ENCODE measurements around the gene KRT86.
"Not testable (repeated sequence)": the region's sequence is repeated elsewhere in the genome, so short reads cannot be mapped to it uniquely, and the experiment has no call there.

Gene KRT86

DNA sequence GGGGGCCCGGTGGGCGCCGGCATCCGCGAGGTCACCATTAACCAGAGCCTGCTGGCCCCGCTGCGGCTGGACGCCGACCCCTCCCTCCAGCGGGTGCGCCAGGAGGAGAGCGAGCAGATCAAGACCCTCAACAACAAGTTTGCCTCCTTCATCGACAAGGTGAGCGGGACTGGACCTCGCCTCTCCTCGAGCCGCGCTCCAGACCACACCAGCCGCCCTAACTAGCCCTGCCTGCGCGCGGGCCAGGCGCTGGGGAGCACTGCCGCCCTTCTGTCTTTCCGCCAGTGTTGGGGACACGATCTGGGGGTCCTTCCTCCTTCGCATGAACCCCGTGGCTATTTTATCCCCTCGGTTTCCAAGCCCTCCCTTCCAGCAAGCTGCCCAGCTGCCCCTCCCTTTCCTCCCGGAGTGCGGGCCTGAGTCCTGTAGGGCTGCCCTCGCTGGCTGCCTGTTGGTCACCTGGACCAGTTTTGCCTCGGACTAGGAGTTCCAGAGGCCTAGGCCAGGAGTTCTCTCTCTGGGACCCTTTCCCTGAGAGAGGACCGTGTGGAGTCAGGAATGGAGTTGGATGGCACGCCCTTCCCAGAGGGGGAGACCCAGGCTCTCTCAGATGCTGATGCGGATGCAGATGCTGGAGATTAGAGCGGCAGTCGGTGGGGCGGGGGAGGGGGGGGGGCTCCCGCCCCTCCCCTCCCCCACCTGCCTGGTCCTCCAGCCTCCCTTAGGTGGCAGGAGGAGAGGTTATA lies 40.8 kb upstream of the KRT86 start:
- no peaks in the 10 kb centered on the region for H3K4me1 ChIP-seq (ENCODE audit: insufficient read depth, low read length)
- no peak overlapping the region for H3K4me3 ChIP-seq (ENCODE audit: low read length)
- no peak overlapping the region for H2AFZ ChIP-seq (ENCODE audit: low read depth, low read length)
- peaks cover 54% of the 10 kb centered on the region for H3K27me3 ChIP-seq (ENCODE audit: insufficient read depth, low read length)
- H3K36me3 ChIP-seq (ENCODE audit: insufficient read depth, low read length): no peaks in the 10 kb centered on the region
- H3K9me3 ChIP-seq (ENCODE audit: low read length): no peaks in the 10 kb centered on the region

DNA sequence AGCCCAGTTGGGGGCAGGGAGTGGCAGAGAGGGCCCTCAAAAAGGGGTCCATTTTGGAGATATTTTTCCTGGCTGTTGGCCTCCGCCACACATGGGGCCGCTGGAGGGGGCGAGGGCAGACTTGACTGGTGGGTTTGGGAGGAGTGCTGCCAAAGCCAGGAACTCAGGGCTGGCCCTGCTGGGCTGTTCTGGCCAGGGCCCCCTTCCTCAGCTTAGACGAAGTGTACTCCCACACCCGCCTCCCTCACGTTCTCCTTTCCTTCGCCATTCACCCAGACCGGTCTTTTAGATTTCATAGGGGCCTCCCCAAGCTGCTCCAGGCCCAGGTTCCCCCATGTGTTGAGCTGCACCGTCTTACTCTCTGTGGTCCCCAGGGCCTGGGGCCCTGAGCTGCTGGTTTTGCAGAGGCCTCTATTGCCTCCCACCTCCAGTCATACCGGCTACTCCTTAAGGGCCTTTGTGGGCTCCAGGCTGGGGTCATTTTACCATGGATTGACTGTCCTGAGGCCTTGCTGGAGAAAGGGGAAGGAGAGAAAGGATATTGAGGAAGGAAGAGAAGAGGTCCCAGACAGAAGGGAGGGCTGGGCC lies 40.1 kb upstream of the KRT86 start:
- Histone ChIP-seq H3K4me3 (ENCODE audit: low read length) (no peak overlapping the region), H3K9me3 (ENCODE audit: low read length) (no peaks in the 10 kb centered on the region), H3K36me3 (ENCODE audit: insufficient read depth, low read length) (no peaks in the 10 kb centered on the region), H2AFZ (ENCODE audit: low read depth, low read length) (no peak overlapping the region), H3K4me1 (ENCODE audit: insufficient read depth, low read length) (no peaks in the 10 kb centered on the region), H3K27me3 (ENCODE audit: insufficient read depth, low read length) (peaks cover 54% of the 10 kb centered on the region)

DNA sequence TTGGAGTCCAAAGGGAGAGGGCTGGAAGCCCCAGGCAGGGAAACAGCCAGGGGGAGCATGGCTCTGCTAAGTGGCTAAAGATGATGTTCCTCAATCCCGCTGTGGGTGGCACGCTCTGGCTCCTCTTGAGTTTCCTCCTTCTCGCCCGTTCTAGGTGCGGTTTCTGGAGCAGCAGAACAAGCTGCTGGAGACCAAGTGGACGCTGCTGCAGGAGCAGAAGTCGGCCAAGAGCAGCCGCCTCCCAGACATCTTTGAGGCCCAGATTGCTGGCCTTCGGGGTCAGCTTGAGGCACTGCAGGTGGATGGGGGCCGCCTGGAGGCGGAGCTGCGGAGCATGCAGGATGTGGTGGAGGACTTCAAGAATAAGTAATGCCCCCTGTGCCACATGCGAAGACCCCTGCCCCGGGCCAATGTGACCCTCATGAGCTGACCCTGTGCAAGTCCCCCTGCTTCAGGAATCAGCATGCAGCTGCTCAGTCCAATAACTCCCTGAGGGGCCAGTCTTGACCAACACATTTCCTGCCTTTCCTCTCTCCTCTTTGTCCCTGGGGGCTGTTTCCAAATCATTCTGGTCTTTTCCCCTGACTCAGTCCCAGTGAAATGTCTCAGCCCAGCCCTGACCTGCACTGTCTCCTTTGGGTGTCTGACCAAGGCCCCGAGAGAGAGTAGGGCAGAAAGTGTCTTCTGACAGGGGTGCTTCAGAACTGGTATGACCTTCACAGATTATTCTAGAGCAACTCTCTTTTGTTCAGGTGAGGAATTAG lies 39.3 kb upstream of the KRT86 start:
- H3K27me3 ChIP-seq (ENCODE audit: insufficient read depth, low read length): peaks cover 49% of the 10 kb centered on the region
- no peak overlapping the region for H3K4me3 ChIP-seq (ENCODE audit: low read length)
- H2AFZ ChIP-seq (ENCODE audit: low read depth, low read length): no peak overlapping the region
- H3K9me3 ChIP-seq (ENCODE audit: low read length): no peaks in the 10 kb centered on the region
- no peaks in the 10 kb centered on the region for H3K36me3 ChIP-seq (ENCODE audit: insufficient read depth, low read length)
- H3K4me1 ChIP-seq (ENCODE audit: insufficient read depth, low read length): no peaks in the 10 kb centered on the region

DNA sequence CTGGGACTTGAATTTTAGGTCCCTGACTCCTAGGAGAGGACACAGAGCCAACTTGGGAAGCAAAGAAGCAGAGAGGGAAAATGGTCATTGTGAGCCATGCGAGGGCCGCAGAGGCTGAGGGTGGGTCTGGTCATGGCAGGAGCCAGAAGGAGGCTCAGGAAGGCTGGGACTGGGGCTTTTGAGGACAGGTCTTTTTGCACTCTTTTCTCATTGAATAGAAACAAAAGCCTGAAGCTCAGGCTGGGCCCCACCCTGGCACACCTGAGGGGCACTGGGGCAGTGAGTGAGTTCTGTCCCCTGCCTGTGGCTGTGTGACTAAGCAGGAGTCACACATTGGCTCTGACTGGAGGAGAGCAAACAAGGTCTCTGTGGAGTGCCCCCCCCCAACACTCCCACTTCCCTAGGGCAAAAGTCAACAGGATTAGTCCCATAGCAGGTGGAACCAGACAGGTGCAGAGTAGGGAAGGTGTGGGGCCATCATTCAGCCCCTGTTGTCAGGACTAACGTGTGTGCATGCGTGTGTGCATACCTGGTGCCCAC lies 38.6 kb upstream of the KRT86 start:
- no peaks in the 10 kb centered on the region for H3K36me3 ChIP-seq (ENCODE audit: insufficient read depth, low read length)
- H3K9me3 ChIP-seq (ENCODE audit: low read length): no peaks in the 10 kb centered on the region
- no peaks in the 10 kb centered on the region for H3K4me1 ChIP-seq (ENCODE audit: insufficient read depth, low read length)
- no peak overlapping the region for H2AFZ ChIP-seq (ENCODE audit: low read depth, low read length)
- H3K27me3 ChIP-seq (ENCODE audit: insufficient read depth, low read length): peaks cover 43% of the 10 kb centered on the region
- H3K4me3 ChIP-seq (ENCODE audit: low read length): no peak overlapping the region

DNA sequence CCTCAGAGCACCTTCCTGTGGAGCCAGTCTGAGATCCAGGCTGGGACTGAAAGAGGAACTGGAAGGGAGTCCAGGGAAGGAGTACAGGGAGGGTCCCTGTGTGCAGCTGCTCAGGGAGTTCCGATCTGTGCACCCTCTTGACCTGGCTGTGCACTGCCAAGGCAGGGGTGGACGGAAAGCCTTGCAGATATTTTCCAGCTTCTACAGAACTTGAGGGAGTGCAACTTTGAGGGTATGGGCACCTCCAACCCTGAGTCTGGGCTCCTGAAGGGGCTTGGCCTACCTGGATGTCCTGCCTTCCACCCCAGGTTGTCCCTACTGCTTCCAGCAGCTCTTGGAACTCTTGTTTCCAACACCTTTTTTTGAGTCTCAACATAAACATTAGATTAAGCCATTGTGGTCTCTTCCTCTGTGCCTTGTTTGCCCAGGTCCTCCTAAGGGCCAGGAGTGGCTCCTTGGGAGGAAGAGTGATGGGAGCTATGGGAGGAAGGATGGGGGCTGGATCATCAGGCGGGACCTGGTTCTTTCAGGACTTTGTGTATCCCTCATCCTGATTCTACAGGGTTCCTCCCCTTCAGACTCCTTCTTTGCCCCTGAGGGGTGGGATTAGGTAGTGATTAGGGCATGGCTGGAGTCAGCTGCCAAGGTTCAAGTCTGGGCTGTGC lies 37.9 kb upstream of the KRT86 start:
- H3K4me1 ChIP-seq (ENCODE audit: insufficient read depth, low read length): no peaks in the 10 kb centered on the region
- H2AFZ ChIP-seq (ENCODE audit: low read depth, low read length): no peak overlapping the region
- H3K4me3 ChIP-seq (ENCODE audit: low read length): no peak overlapping the region
- H3K27me3 ChIP-seq (ENCODE audit: insufficient read depth, low read length): peaks cover 38% of the 10 kb centered on the region
- no peaks in the 10 kb centered on the region for H3K36me3 ChIP-seq (ENCODE audit: insufficient read depth, low read length)
- no peaks in the 10 kb centered on the region for H3K9me3 ChIP-seq (ENCODE audit: low read length)

DNA sequence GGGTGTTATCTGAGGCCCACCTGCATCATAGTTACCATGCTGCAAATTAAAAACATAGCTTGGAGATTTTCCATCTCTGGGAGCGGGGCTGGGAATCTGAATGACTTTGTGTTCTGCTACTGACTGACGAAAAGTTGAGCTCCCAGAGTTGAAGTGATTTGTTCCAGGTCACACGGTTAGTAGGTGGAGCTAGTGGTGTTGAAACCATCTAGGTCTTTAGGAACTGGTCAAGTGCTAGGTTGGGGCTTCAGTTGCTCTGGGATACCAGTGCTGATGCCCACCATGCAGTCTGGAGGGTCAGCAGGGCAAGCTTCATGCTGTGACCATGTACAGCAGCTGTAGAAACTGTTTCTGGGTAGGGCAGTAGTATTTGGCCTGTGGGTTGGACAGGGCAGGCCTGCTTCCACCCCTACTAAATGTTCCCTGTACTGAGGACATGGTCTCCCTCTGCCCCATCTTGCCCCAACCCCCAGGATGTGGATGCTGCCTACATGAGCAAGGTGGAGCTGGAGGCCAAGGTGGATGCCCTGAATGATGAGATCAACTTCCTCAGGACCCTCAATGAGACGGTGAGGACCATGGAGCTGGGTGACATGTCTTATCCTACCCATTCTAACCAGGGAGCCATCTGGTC lies 36.1 kb upstream of the KRT86 start:
- Histone ChIP-seq H3K9me3 (ENCODE audit: low read length) (no peaks in the 10 kb centered on the region), H3K27me3 (ENCODE audit: insufficient read depth, low read length) (peaks cover 23% of the 10 kb centered on the region), H3K4me1 (ENCODE audit: insufficient read depth, low read length) (no peaks in the 10 kb centered on the region), H3K36me3 (ENCODE audit: insufficient read depth, low read length) (no peaks in the 10 kb centered on the region), H3K4me3 (ENCODE audit: low read length) (no peak overlapping the region), H2AFZ (ENCODE audit: low read depth, low read length) (no peak overlapping the region)

DNA sequence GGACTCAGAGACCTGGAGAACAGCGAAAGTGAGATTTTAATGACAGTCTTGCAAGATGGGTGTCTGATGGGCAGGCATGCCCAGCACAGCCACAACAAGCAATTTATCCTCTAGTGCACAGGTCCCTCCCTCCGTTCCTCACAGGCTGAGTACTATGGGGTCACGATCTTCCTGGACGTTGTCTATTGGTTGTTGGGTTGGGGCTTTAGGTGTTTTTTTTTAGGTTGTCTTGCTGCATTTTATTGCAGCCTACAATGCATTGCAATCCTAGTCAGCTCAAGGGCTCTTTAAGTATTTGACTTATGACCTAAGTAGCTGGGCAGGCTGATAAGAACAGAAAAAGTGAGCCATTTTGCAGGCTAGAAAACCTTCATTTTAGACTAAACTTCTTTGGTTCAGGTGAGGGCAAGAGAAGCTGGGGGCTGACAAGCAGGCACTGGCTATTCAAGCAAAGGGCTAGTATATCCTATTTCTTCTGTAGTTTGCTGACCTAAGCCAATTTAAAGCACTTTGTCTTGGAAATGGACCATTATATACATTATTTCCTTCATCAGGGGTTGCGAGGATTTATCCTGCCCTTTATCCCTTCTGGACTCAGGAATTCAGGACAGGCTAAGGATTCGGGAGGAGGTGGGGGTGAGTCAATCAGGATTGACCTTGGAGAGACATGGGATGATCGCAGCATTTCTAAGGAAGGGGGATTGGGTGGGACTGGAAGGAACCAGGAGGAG lies 35.4 kb upstream of the KRT86 start:
- Histone ChIP-seq H2AFZ (ENCODE audit: low read depth, low read length) (no peak overlapping the region), H3K9me3 (ENCODE audit: low read length) (no peaks in the 10 kb centered on the region), H3K36me3 (ENCODE audit: insufficient read depth, low read length) (no peaks in the 10 kb centered on the region), H3K4me1 (ENCODE audit: insufficient read depth, low read length) (no peaks in the 10 kb centered on the region), H3K27me3 (ENCODE audit: insufficient read depth, low read length) (peaks cover 16% of the 10 kb centered on the region), H3K4me3 (ENCODE audit: low read length) (no peak overlapping the region)

DNA sequence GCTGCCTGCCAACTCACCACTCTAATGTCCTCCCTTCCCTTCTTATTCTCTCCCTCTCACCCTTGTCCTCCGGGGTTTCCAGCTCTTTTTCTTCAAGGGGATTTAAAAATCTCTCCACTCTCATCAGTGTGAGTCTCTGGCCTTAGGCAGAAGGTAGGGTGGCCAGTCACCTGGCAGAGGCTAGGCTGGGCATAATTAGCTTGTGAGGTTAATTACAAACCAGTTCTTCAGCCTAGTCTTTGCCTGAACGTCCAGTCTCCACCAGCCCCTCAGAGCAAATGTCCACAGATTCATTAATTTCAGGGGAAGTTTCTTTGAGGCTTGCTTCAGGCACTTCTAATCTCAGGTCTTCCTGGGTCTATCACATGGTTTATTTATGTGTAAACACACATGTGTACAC lies 34.7 kb upstream of the KRT86 start:
- no peaks in the 10 kb centered on the region for H3K36me3 ChIP-seq (ENCODE audit: insufficient read depth, low read length)
- H3K9me3 ChIP-seq (ENCODE audit: low read length): no peaks in the 10 kb centered on the region
- H3K27me3 ChIP-seq (ENCODE audit: insufficient read depth, low read length): peaks cover 9% of the 10 kb centered on the region
- no peaks in the 10 kb centered on the region for H3K4me1 ChIP-seq (ENCODE audit: insufficient read depth, low read length)
- no peak overlapping the region for H3K4me3 ChIP-seq (ENCODE audit: low read length)
- H2AFZ ChIP-seq (ENCODE audit: low read depth, low read length): no peak overlapping the region

DNA sequence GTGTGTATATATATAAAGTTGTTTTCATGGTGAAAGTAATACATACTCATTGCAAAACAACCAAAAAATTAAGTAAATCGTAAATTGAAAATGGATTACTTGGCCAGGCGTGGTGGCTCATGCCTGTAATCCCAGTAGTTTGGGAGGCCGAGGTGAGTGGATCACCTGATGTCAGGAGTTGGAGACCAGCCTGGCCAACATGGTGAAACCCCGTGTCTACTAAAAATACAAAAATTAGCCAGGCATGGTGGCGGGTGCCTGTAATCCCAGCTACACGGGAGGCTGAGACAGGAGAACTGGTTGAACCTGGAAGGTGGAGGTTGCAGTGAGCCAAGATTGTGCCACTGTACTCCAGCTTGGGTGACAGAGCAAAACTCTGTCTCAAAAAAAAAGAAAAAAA lies 34.2 kb upstream of the KRT86 start:
- H2AFZ ChIP-seq (ENCODE audit: low read depth, low read length); H3K27me3 ChIP-seq (ENCODE audit: insufficient read depth, low read length); H3K36me3 ChIP-seq (ENCODE audit: insufficient read depth, low read length); H3K4me3 ChIP-seq (ENCODE audit: low read length); H3K4me1 ChIP-seq (ENCODE audit: insufficient read depth, low read length); H3K9me3 ChIP-seq (ENCODE audit: low read length): not testable (repeated sequence)

DNA sequence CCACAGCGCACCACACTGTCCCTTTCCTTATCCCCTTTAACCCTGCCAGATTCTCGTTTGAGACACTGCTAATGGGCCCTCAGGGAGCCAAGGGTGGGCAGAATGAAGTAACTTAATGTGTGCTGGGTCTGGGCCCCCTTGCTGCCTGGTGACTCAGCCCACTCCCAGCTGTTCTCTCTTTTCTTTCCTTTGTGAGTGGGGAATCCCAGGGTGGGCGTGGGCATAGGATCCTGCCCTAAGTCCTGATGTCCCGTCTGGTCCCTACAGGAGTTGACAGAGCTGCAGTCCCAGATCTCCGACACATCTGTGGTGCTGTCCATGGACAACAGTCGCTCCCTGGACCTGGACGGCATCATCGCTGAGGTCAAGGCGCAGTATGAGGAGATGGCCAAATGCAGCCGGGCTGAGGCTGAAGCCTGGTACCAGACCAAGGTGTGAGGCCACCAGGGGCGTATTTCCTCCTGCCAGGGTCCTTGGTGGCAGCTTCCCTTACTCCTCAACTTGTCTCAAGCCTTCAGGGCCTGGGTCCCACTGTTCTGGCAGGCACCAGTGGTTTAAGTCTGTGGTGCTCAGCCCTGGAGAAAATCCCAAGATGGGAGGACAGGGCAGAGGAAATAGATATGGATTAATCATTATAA lies 33.1 kb upstream of the KRT86 start:
- Histone ChIP-seq H3K27me3 (ENCODE audit: insufficient read depth, low read length) (no peaks in the 10 kb centered on the region), H2AFZ (ENCODE audit: low read depth, low read length) (no peak overlapping the region), H3K4me1 (ENCODE audit: insufficient read depth, low read length) (no peaks in the 10 kb centered on the region)

DNA sequence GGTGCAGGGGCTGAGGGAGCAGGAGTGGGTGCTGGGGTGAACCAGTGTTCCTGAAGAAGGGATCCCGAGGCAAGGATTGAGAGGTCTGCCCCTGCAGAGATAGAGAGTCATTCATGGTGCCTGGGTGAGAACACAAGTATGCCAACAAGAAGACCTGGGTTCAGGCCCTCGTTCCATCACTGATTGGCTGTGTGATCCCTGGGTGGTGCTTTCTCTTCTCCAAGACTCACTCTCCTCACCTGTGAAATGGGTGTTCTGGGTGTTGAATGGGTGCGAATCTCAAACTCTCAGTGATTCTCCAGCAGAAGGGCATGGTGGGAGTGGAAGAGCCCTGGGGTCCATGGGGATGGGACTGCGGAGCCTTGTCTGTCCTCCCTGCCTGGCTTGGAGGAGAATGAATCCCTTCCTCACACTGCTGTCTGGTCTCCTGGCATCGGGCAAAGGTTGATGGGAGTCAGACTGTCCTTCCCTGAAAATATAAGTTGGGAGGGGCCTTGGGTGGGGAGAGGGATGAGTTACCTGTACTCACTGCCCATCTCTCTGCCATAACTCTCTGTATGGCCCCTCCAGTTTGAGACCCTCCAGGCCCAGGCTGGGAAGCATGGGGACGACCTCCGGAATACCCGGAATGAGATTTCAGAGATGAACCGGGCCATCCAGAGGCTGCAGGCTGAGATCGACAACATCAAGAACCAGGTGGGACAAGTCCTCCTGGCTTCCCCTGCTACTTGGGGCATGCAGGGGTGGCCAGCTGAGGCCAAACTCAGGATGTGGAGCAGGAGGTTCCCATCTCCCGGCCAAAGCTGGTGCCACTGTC lies 31.8 kb upstream of the KRT86 start:
- H3K27me3 ChIP-seq (ENCODE audit: insufficient read depth, low read length): no peaks in the 10 kb centered on the region
- no peaks in the 10 kb centered on the region for H3K36me3 ChIP-seq (ENCODE audit: insufficient read depth, low read length)
- H3K9me3 ChIP-seq (ENCODE audit: low read length): no peaks in the 10 kb centered on the region
- H3K4me3 ChIP-seq (ENCODE audit: low read length): no peak overlapping the region
- H2AFZ ChIP-seq (ENCODE audit: low read depth, low read length): no peak overlapping the region
- H3K4me1 ChIP-seq (ENCODE audit: insufficient read depth, low read length): no peaks in the 10 kb centered on the region

More for the DNA sequence above, 33.1 kb upstream of the KRT86 start:
- H3K9me3 ChIP-seq (ENCODE audit: low read length): no peaks in the 10 kb centered on the region
- no peaks in the 10 kb centered on the region for H3K36me3 ChIP-seq (ENCODE audit: insufficient read depth, low read length)
- H3K4me3 ChIP-seq (ENCODE audit: low read length): no peak overlapping the region
